Natural killer cell (primary cell): Measurements from ENCODE around the gene CEBPG. TPM values are rescaled to one million over a fixed set of nuclear protein-coding genes. Genes with fewer than 3 reads are reported as not detected.

Experiments used
- ATAC-seq, 3 donors: fragments of 150-1000 bp in 2 of 3; fragments of 200-7000 bp in 1 of 3; cut with Tn5 transposase; 1 replicate in 1 of 3; 2 replicates in 2 of 3; pipeline ENCODE4 v1.10.0; 2021; ENCODE audit warnings: mild to moderate bottlenecking in 2 of 3, moderate library complexity in 2 of 3
- DNase-seq, 2 donors: peaks; one replicate each; pipeline versions ENCODE4 v3.0.0 to v3.0.0-alpha.2; 2013 to 2021; ENCODE audit warnings: mixed read lengths in 1 of 2
- H3K27ac ChIP-seq: one replicate; pipeline ENCODE4 v1.5.1; 2013; ENCODE audit warnings: mild to moderate bottlenecking, low read length
- H3K27me3 ChIP-seq: one replicate; pipeline ENCODE4 v1.6.1; 2013; ENCODE audit warnings: low read length; ENCODE audit not compliant: control insufficient read depth, insufficient read depth
- H3K36me3 ChIP-seq: one replicate; pipeline ENCODE4 v1.6.1; 2013; ENCODE audit warnings: low read length; ENCODE audit not compliant: control insufficient read depth, insufficient read depth
- H3K4me1 ChIP-seq: one replicate; pipeline ENCODE4 v1.6.1; 2013; ENCODE audit warnings: low read length; ENCODE audit not compliant: control insufficient read depth, insufficient read depth
- H3K4me3 ChIP-seq: one replicate; pipeline ENCODE4 v1.5.1; 2013; ENCODE audit warnings: low read length
- H3K9me3 ChIP-seq: one replicate; pipeline ENCODE4 v1.6.1; 2013; ENCODE audit warnings: low read length; ENCODE audit not compliant: control insufficient read depth, insufficient read depth
- H3K27ac Mint-ChIP-seq, 2 donors: one replicate each; pipeline ENCODE4 v1.8.0; 2022; ENCODE audit warnings: mild to moderate bottlenecking in 2 of 2, mixed read lengths in 2 of 2, moderate library complexity in 1 of 2
- H3K27me3 Mint-ChIP-seq, 2 donors: one replicate each; pipeline ENCODE4 v1.8.0; 2022; ENCODE audit warnings: low read depth in 2 of 2, mixed read lengths in 2 of 2
- H3K36me3 Mint-ChIP-seq: one replicate; pipeline ENCODE4 v1.8.0; 2022; ENCODE audit warnings: mixed read lengths
- H3K4me1 Mint-ChIP-seq, 2 donors: one replicate each; pipeline ENCODE4 v1.8.0; 2022; ENCODE audit warnings: mixed read lengths in 2 of 2
- H3K4me3 Mint-ChIP-seq: one replicate; pipeline ENCODE4 v1.8.0; 2022; ENCODE audit warnings: mild to moderate bottlenecking, moderate library complexity, mixed read lengths
- H3K9me3 Mint-ChIP-seq, 2 donors: one replicate each; pipeline ENCODE4 v1.8.0; 2022; ENCODE audit warnings: mixed read lengths in 2 of 2
- WGBS: methylation state at CpG from one replicate; pipeline ENCODE4 v1.1.7; 2013; ENCODE audit warnings: missing lambda C conversion rate; ENCODE audit not compliant: insufficient coverage; 5-methylcytosine and 5-hydroxymethylcytosine counted together
- intact Hi-C: fragments of 100-400 bp; cut with micrococcal nuclease; formaldehyde crosslinking; loops from one replicate; pipeline ENCODE4 v1.14.2; 2022
- total RNA-seq, 4 donors: library from RNA; stranded (reverse); fragments of 120-200 nt in 1 of 4; gene quantifications; one replicate each; pipeline versions ENCODE4 v1.2.3 to v1.2.4, GENCODE V29; 2013 to 2022
- TF ChIP-seq, protein P1 (sequence below): fragments of 200-600 bp; IDR thresholded peaks from one replicate; pipeline ENCODE4 v1.8.0; 2022; ENCODE audit warnings: antibody characterized with exemption

The CEBPG gene
- total RNA-seq, 3 donors from 2014 or later (not counting 1 experiment from before 2014, with no cell fraction given): 22.3 to 28.1 (median 23.9) TPM

DNA sequence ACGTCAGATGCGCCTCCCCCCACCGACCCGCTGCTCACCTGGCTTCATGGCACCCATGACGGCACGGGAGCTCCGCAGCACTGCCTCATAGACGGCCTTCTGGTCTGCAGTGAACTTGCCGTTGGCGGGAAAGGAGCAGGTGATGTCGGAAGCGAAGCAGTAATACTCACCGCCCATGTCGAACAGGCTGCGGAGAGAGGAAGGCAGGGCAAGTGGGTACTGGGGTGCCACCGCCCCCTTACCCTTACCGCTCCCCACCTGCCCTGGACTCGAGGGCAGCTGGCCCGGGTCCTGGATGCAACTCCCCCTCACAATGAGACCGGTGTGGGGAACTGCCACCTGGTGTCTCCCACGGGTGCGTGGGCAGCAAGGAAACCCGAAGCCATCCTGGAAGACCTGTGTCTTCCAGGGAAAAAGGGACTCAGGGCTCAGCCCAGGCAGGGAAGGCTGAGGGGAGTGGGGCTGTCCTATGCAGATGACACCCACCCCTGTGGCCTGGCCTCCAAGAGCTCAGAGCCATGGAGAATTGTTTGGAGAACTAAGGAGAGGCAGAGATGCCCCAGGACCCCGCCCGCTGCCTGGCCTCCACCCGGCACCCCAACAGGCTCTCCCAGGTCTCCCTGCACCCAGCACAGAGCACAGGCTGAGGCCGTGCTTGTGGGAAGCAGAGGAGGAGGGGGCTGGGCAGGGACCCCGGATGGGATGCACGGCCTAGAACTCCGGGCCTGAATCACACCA lies 28.3 kb downstream of the CEBPG start:
- intact Hi-C loops: no loop called here
- TF ChIP-seq, protein P1, sequence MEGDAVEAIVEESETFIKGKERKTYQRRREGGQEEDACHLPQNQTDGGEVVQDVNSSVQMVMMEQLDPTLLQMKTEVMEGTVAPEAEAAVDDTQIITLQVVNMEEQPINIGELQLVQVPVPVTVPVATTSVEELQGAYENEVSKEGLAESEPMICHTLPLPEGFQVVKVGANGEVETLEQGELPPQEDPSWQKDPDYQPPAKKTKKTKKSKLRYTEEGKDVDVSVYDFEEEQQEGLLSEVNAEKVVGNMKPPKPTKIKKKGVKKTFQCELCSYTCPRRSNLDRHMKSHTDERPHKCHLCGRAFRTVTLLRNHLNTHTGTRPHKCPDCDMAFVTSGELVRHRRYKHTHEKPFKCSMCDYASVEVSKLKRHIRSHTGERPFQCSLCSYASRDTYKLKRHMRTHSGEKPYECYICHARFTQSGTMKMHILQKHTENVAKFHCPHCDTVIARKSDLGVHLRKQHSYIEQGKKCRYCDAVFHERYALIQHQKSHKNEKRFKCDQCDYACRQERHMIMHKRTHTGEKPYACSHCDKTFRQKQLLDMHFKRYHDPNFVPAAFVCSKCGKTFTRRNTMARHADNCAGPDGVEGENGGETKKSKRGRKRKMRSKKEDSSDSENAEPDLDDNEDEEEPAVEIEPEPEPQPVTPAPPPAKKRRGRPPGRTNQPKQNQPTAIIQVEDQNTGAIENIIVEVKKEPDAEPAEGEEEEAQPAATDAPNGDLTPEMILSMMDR: no peak

GRCh38 chr19:33402421-33403220 lies 29.1 kb downstream of the CEBPG start:
- ATAC-seq (no peak), DNase-seq (no peak)
- WGBS: 88% methylated on average over 18 of the region's 18 CpGs
- intact Hi-C loops: no loop called here
- no peaks in the 10 kb centered on the region for H3K36me3 Mint-ChIP-seq
- no peak overlapping the region for H3K27ac Mint-ChIP-seq
- H3K4me3 ChIP-seq: no peak overlapping the region
- H3K9me3 Mint-ChIP-seq: no peaks in the 10 kb centered on the region
- no peaks in the 10 kb centered on the region for H3K9me3 ChIP-seq
- TF ChIP-seq, protein P1: no peak
- peaks cover 7% of the 10 kb centered on the region for H3K4me1 ChIP-seq
- no peaks in the 10 kb centered on the region for H3K27me3 Mint-ChIP-seq
- H3K4me3 Mint-ChIP-seq: no peak overlapping the region
- H3K36me3 ChIP-seq: no peaks in the 10 kb centered on the region
- H3K27me3 ChIP-seq: no peaks in the 10 kb centered on the region
- no peak overlapping the region for H3K27ac ChIP-seq
- H3K4me1 Mint-ChIP-seq: no peaks in the 10 kb centered on the region

More for the DNA sequence above, 28.3 kb downstream of the CEBPG start:
- no peaks in the 10 kb centered on the region for H3K9me3 Mint-ChIP-seq
- H3K36me3 ChIP-seq: no peaks in the 10 kb centered on the region
- H3K4me1 Mint-ChIP-seq: no peaks in the 10 kb centered on the region
- H3K9me3 ChIP-seq: no peaks in the 10 kb centered on the region
- no peaks in the 10 kb centered on the region for H3K27me3 ChIP-seq
- H3K4me3 Mint-ChIP-seq: no peak overlapping the region
- no peak for ATAC-seq
- no peak for DNase-seq
- H3K4me3 ChIP-seq: no peak overlapping the region
- no peaks in the 10 kb centered on the region for H3K36me3 Mint-ChIP-seq
- H3K27ac ChIP-seq: no peak overlapping the region
- WGBS: 96% methylated on average over 30 of the region's 30 CpGs
- H3K4me1 ChIP-seq: peaks cover 7% of the 10 kb centered on the region
- H3K27me3 Mint-ChIP-seq: no peaks in the 10 kb centered on the region
- H3K27ac Mint-ChIP-seq: no peak overlapping the region

GRCh38 chr19:33403221-33403972 lies 29.9 kb downstream of the CEBPG start:
- Histone ChIP-seq H3K27me3 (no peaks in the 10 kb centered on the region), H3K36me3 (no peaks in the 10 kb centered on the region), H3K4me3 (no peak overlapping the region), H3K27ac (no peak overlapping the region), H3K9me3 (no peaks in the 10 kb centered on the region), H3K4me1 (peaks cover 7% of the 10 kb centered on the region)
- WGBS: 91% methylated on average over 18 of the region's 18 CpGs
- ATAC-seq (no peak), DNase-seq (no peak)
- Mint-ChIP-seq H3K9me3 (no peaks in the 10 kb centered on the region), H3K4me1 (no peaks in the 10 kb centered on the region), H3K4me3 (no peak overlapping the region), H3K36me3 (no peaks in the 10 kb centered on the region), H3K27ac (no peak overlapping the region), H3K27me3 (no peaks in the 10 kb centered on the region)
- intact Hi-C loops: no loop called here
- TF ChIP-seq, protein P1: no peak
